BLaER1 treated with 17β-estradiol and CSF1 and Interleukin-3, amounts not matched to agents 10 nM and 100 nM (cell line): ENCODE measurements around the gene HIP1.
"Not testable (repeated sequence)": the region's sequence is repeated elsewhere in the genome, so short reads cannot be mapped to it uniquely, and the experiment has no call there.

ENCODE experiments used
- H3K27ac ChIP-seq, 11 experiments: shearing (Covaris generic); formaldehyde crosslinking; 2 replicates each; pipeline ENCODE4 v1.8.1; 2022
- H3K27me3 ChIP-seq, 11 experiments: shearing (Covaris generic); formaldehyde crosslinking; 2 replicates each; pipeline ENCODE4 v1.8.1; 2022
- H3K36me3 ChIP-seq, 11 experiments: shearing (Covaris generic); formaldehyde crosslinking; 2 replicates each; pipeline ENCODE4 v1.8.1; 2022
- H3K4me1 ChIP-seq, 10 experiments: shearing (Covaris generic); formaldehyde crosslinking; 2 replicates each; pipeline ENCODE4 v1.8.1; 2022
- H3K4me2 ChIP-seq, 11 experiments: shearing (Covaris generic); formaldehyde crosslinking; 2 replicates each; pipeline ENCODE4 v1.8.1; 2022
- H3K4me3 ChIP-seq, 10 experiments: shearing (Covaris generic); formaldehyde crosslinking; 2 replicates each; pipeline ENCODE4 v1.8.1; 2022
- H3K9ac ChIP-seq, 11 experiments: shearing (Covaris generic); formaldehyde crosslinking; 2 replicates each; pipeline ENCODE4 v1.8.1; 2022
- H3K9me3 ChIP-seq, 11 experiments: shearing (Covaris generic); formaldehyde crosslinking; replicated peaks in 1 of 11; 2 replicates each; pipeline ENCODE4 v1.8.1; 2022
- H4K20me1 ChIP-seq, 11 experiments: shearing (Covaris generic); formaldehyde crosslinking; 2 replicates each; pipeline ENCODE4 v1.8.1; 2022
- Cebpa-rat ChIP-seq, 11 experiments: shearing (Covaris generic); IDR thresholded peaks; 2 replicates each; pipeline ENCODE4 v1.8.1; 2022

The HIP1 gene

GRCh38 chr7:75608451-75609122 lies 130.2 kb downstream of the HIP1 start:
- no peak overlapping the region for H3K4me3 ChIP-seq
- no peak for TF ChIP-seq Cebpa-rat (IDR thresholded peaks at IDR 0.05)
- peaks cover 41 to 93% (median 60%) of the 10 kb centered on the region in 10 experiments for H3K4me1 ChIP-seq
- H3K27ac ChIP-seq: peak overlapping the region in 8 of 11 experiments; percentile 1 to 56 (median 36); a peak in 12 of 22 replicates
- H3K36me3 ChIP-seq: peaks cover 0 to 55% (median 9%) of the 10 kb centered on the region in 11 experiments; a peak in 8 of 22 replicates
- no peaks in the 10 kb centered on the region for H3K27me3 ChIP-seq
- H3K4me2 ChIP-seq: peak overlapping the region in 5 of 11 experiments; percentile 2 to 39 (median 24); a peak in 6 of 22 replicates
- no peaks in the 10 kb centered on the region; a peak in 1 of 22 replicates for H4K20me1 ChIP-seq
- H3K9ac ChIP-seq: 0 out of 22 replicates have a peak overlapping the region, but pooled peaks of 1 of the 11 experiments have one; percentile 2
- H3K9me3 ChIP-seq: no peaks in the 10 kb centered on the region

DNA sequence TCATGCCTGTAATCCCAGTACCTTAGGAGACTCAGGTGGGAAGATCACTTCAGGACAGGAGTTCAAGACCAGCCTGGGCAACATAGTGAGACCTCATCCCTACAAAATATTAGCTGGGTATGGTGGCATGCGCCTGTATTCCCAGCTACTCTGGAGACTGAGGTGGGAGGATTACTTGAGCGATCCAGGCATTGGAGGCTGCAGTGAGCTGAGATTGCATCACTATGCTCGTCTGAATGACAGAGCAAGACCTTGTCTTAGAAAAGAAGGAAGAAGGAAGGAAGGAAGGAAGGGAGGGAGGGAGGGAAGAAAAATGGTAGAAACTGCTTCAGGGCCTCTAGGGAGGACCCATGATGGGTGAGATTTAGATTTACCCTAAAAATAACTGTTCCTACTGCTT lies 134.3 kb downstream of the HIP1 start:
- Histone ChIP-seq H3K27me3 (no peaks in the 10 kb centered on the region), H3K9ac (peak overlapping the region in 2 of 11 experiments; percentile 35 to 53; a peak in 6 of 22 replicates), H4K20me1 (no peaks in the 10 kb centered on the region; a peak in 2 of 22 replicates), H3K4me3 (no peak overlapping the region; a peak in 1 of 20 replicates), H3K4me2 (peak overlapping the region; percentile 58 to 84 (median 78)), H3K27ac (peak overlapping the region in 10 of 11 experiments; percentile 14 to 76 (median 64); a peak in 18 of 22 replicates), H3K36me3 (peaks cover 0 to 59% (median 9%) of the 10 kb centered on the region in 11 experiments; a peak in 10 of 22 replicates), H3K9me3 (no peaks in the 10 kb centered on the region), H3K4me1 (peaks cover 33 to 73% (median 55%) of the 10 kb centered on the region in 10 experiments)
- peak in 2 of 11 experiments; percentile 23 to 46; a peak in 2 of 22 replicates for TF ChIP-seq Cebpa-rat (IDR thresholded peaks at IDR 0.05)

DNA sequence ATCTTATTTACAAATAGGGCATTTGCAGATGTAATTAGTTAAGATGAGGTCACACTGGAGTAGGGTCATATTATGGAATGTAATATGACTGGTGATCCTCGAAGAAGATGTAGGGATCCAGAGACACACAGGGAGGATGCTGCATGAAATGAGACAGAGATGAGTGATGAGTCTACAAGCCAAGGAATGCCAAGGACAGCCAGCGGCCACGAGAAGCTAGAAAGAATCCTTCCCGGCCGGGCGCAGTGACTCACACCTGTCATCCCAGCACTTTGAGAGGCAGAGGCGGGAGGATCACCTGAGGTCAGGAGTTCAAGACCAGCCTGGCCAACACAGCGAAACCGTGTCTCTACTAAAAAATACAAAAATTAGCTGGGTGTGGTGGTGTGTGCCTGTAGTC lies 135.9 kb downstream of the HIP1 start:
- H3K4me1 ChIP-seq: peaks cover 28 to 64% (median 43%) of the 10 kb centered on the region in 10 experiments
- H3K4me2 ChIP-seq: peak overlapping the region in 4 of 11 experiments; percentile 78 to 84 (median 81); a peak in 6 of 22 replicates
- peaks cover 0 to 65% (median 19%) of the 10 kb centered on the region in 11 experiments; a peak in 15 of 22 replicates for H3K36me3 ChIP-seq
- H3K9me3 ChIP-seq, H3K4me3 ChIP-seq, H4K20me1 ChIP-seq, H3K27me3 ChIP-seq, H3K9ac ChIP-seq: not testable (repeated sequence)
- H3K27ac ChIP-seq: peak overlapping the region in 4 of 11 experiments; percentile 61 to 76 (median 65); a peak in 3 of 22 replicates

DNA sequence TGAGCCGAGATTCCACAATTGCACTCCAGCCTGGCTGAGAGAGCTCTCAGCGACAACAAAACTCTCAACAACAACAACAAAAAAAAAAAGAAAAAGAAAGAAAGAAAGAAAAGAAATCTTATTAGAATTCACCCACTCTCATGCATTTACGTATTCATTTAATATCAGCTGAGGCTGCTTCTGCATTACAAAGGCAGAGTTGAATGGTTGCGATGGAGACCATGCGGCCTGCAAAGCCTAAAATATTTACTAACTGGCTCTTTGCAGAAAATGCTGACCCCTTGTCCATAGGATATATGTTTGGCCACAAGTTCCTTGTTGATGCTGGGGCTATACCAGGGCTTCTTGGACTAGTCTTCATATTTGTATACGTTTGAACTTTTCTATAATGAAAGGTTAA lies 137.2 kb downstream of the HIP1 start:
- no peak for TF ChIP-seq Cebpa-rat (IDR thresholded peaks at IDR 0.05)
- peaks cover 28 to 65% (median 44%) of the 10 kb centered on the region in 10 experiments for H3K4me1 ChIP-seq
- H3K27me3 ChIP-seq: no peaks in the 10 kb centered on the region
- H3K4me2 ChIP-seq: no peak overlapping the region
- no peaks in the 10 kb centered on the region for H3K9me3 ChIP-seq
- no peaks in the 10 kb centered on the region; a peak in 2 of 22 replicates for H4K20me1 ChIP-seq
- H3K9ac ChIP-seq: no peak overlapping the region
- H3K36me3 ChIP-seq: peaks cover 10 to 66% (median 32%) of the 10 kb centered on the region in 11 experiments; a peak in 17 of 22 replicates
- H3K27ac ChIP-seq: no peak overlapping the region
- H3K4me3 ChIP-seq: no peak overlapping the region

- H3K36me3 ChIP-seq: peaks cover 10 to 66% (median 38%) of the 10 kb centered on the region in 11 experiments; a peak in 17 of 22 replicates
Measured at GRCh38 chr7:75600748-75601147, 138.0 kb downstream of the HIP1 start.

GRCh38 chr7:75599244-75599781 lies 139.4 kb downstream of the HIP1 start:
- Histone ChIP-seq H3K36me3 (peaks cover 10 to 73% (median 39%) of the 10 kb centered on the region in 11 experiments; a peak in 17 of 22 replicates), H3K4me2 (peak overlapping the region in 1 of 11 experiments; percentile 22; a peak in 3 of 22 replicates), H4K20me1 (no peaks in the 10 kb centered on the region; a peak in 2 of 22 replicates), H3K27me3 (no peaks in the 10 kb centered on the region), H3K4me1 (peaks cover 13 to 53% (median 27%) of the 10 kb centered on the region in 10 experiments), H3K9ac (no peak overlapping the region), H3K9me3 (no peaks in the 10 kb centered on the region), H3K4me3 (no peak overlapping the region), H3K27ac (peak overlapping the region in 1 of 11 experiments; percentile 22; a peak in 2 of 22 replicates)
- no peak for TF ChIP-seq Cebpa-rat (IDR thresholded peaks at IDR 0.05)

More at GRCh38 chr7:75600748-75601147, 138.0 kb downstream of the HIP1 start:
- H3K9me3 ChIP-seq, H3K4me2 ChIP-seq, H3K9ac ChIP-seq, H4K20me1 ChIP-seq, H3K4me3 ChIP-seq, H3K27ac ChIP-seq, H3K27me3 ChIP-seq: not testable (repeated sequence)
- H3K4me1 ChIP-seq: peaks cover 23 to 61% (median 36%) of the 10 kb centered on the region in 10 experiments

DNA sequence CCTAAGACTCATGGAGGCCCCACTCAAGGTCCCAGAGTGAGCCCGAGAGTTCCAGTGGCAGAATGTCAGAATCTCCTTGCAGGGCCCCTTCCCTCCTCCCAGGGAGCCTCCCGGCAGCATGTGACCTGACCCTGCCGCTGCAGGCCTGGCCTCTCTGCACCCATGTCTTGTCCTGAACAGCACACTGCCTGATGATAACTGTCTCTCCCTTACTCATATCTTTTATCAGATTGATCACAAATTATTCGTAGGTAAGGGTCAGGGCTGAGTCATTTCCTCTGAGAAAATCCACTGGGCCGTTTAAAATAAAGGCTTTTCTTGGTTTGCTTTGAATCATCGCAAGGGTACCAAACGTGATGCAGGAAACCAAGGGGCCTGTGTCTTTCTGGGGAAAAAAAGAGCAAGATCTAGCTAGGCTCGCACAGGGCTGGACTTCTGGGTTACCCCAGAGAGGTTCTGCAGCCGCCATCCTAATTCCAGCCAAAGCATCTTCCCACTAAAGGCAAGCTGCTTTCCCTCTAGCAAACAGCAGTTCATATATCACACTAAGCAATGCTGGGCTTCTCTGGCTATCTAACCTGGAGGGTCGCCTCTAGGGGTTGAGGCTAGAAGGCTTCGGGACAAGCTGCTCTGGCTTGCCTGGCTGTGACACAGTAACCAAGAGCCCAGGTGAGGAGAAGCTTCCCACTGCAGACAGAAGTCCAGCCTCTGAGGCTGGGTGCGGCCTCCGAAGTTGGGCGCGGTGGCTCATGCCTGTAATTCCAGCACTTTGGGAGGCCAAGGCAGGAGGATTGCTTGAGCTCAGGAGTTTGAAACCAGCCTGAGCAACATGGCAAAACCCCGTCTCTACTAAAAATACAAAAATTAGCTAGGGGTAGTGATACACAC lies 141.8 kb downstream of the HIP1 start:
- Histone ChIP-seq H3K27me3 (no peaks in the 10 kb centered on the region), H3K27ac (0 out of 22 replicates have a peak overlapping the region, but pooled peaks of 1 of the 11 experiments have one; percentile 15), H3K4me1 (peaks cover 0 to 49% (median 26%) of the 10 kb centered on the region in 10 experiments; a peak in 18 of 20 replicates), H3K4me2 (peak overlapping the region in 3 of 11 experiments; percentile 24 to 35 (median 32); a peak in 2 of 22 replicates), H3K4me3 (no peak overlapping the region), H4K20me1 (no peaks in the 10 kb centered on the region; a peak in 1 of 22 replicates), H3K36me3 (peaks cover 14 to 88% (median 46%) of the 10 kb centered on the region in 11 experiments; a peak in 19 of 22 replicates), H3K9me3 (peaks cover 0 to 8% (median 0%) of the 10 kb centered on the region in 11 experiments; a peak in 7 of 22 replicates), H3K9ac (peak overlapping the region in 2 of 11 experiments; percentile 28 to 55; a peak in 3 of 22 replicates)
- no peak for TF ChIP-seq Cebpa-rat (IDR thresholded peaks at IDR 0.05)

GRCh38 chr7:75595766-75596165 lies 143.0 kb downstream of the HIP1 start:
- Histone ChIP-seq H3K4me2 (peak overlapping the region in 5 of 11 experiments; percentile 8 to 29 (median 20); a peak in 3 of 22 replicates), H3K4me1 (peaks cover 0 to 50% (median 29%) of the 10 kb centered on the region in 10 experiments; a peak in 18 of 20 replicates), H4K20me1 (no peaks in the 10 kb centered on the region; a peak in 1 of 22 replicates), H3K27me3 (no peaks in the 10 kb centered on the region), H3K36me3 (peaks cover 26 to 93% (median 58%) of the 10 kb centered on the region in 11 experiments; a peak in 21 of 22 replicates), H3K27ac (no peak overlapping the region), H3K9ac (no peak overlapping the region), H3K4me3 (no peak overlapping the region), H3K9me3 (peaks cover 0 to 20% (median 11%) of the 10 kb centered on the region in 11 experiments; a peak in 18 of 22 replicates)
- no peak for TF ChIP-seq Cebpa-rat (IDR thresholded peaks at IDR 0.05)

DNA sequence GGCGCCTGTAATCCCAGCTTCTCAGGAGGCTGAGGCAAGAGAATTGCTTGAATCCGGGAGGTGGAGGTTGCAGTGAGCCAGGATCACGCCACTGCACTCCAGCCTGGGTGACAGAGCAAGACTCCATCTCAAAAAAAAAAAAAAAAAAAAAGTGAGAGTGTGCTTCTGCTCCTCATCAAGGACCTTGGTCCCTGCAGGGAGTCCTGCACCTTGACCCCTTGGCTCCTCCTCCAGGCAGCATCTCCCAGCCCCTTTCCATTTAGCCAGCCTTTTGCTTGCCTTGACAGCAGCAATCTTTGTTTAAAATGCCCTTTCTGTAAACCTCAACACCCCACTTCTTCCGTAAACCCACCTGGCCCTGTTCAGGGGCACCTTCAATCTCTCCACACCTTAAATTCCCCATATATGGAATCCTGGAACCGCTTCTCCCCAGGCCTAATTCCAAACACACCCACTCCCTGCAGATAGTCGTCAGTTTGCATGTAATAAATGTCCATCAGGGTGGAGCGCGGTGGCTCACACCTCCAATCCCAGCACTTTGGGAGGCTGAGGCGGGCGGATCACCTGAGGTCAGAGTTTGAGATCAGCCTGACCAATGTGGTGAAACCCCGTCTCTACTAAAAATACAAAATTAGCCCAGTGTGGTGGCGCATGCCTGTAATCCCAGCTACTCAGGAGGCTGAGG lies 145.1 kb downstream of the HIP1 start:
- H3K27ac ChIP-seq: not testable (repeated sequence)
- peaks cover 28 to 99% (median 72%) of the 10 kb centered on the region in 11 experiments for H3K36me3 ChIP-seq

More for the DNA sequence above, 145.1 kb downstream of the HIP1 start:
- H3K4me1 ChIP-seq: peaks cover 0 to 40% (median 28%) of the 10 kb centered on the region in 10 experiments; a peak in 18 of 20 replicates
- H3K4me3 ChIP-seq, H3K9ac ChIP-seq, H4K20me1 ChIP-seq, H3K4me2 ChIP-seq, H3K27me3 ChIP-seq: not testable (repeated sequence)
- H3K9me3 ChIP-seq: peaks cover 0 to 24% (median 16%) of the 10 kb centered on the region in 11 experiments; a peak in 18 of 22 replicates
